Kidney (tissue), 14 donors: ENCODE measurements around the gene GFRA1. TPM values are rescaled to one million over a fixed set of nuclear protein-coding genes. Genes with fewer than 3 reads are reported as not detected.

Experiments
- DNase-seq, 5 donors: peaks; one replicate each; pipeline ENCODE4 v3.0.0-alpha.2; 2013 to 2020
- FAIRE-seq: peaks from 2 replicates; lab custom pipeline; 2012; peaks lifted over from hg19 to GRCh38; lab: Jason Lieb, UNC
- H3K27ac ChIP-seq, 2 donors: one replicate each; pipeline ENCODE4 v1.7.0; 2013; ENCODE audit warnings: low read depth in 2 of 2, low read length in 2 of 2, inconsistent platforms in 1 of 2
- H3K27me3 ChIP-seq: one replicate; pipeline ENCODE4 v1.7.1; 2013; ENCODE audit warnings: low read length, inconsistent platforms; ENCODE audit not compliant: control insufficient read depth, insufficient read depth
- H3K36me3 ChIP-seq, 3 donors: one replicate each; pipeline versions ENCODE4 v1.7.0 to v1.7.1; 2013; ENCODE audit warnings: low read length in 3 of 3, control low read depth in 1 of 3, inconsistent platforms in 1 of 3; ENCODE audit not compliant: insufficient read depth in 3 of 3, control insufficient read depth in 2 of 3
- H3K4me1 ChIP-seq, 3 donors: one replicate each; pipeline versions ENCODE4 v1.7.0 to v1.7.1; 2013; ENCODE audit warnings: low read length in 3 of 3, inconsistent platforms in 1 of 3, low read depth in 1 of 3; ENCODE audit not compliant: control insufficient read depth in 2 of 3, insufficient read depth in 2 of 3
- H3K4me3 ChIP-seq, 3 donors: one replicate each; pipeline versions ENCODE4 v1.7.0 to v1.8.1; 2013; ENCODE audit warnings: low read length in 3 of 3, control low read depth in 1 of 3, inconsistent platforms in 1 of 3
- H3K9ac ChIP-seq, 3 donors: one replicate each; pipeline versions ENCODE4 v1.7.0 to v1.7.1; 2013; ENCODE audit warnings: low read length in 3 of 3, control low read depth in 1 of 3, inconsistent platforms in 1 of 3
- H3K9me3 ChIP-seq, 3 donors: one replicate each; pipeline versions ENCODE4 v1.7.0 to v1.7.1; 2013; ENCODE audit warnings: low read length in 3 of 3, control low read depth in 1 of 3, inconsistent platforms in 1 of 3; ENCODE audit not compliant: control insufficient read depth in 2 of 3, insufficient read depth in 1 of 3
- intact Hi-C: fragments of 100-400 bp; cut with DNase I; formaldehyde crosslinking; loops from one replicate; pipeline ENCODE4 v1.11.1; 2022
- polyA plus RNA-seq: library from polyadenylated mRNA; stranded (reverse); fragments of 350-450 nt; fragmentation: Illumina TruSeq; extraction: RNeasy Lipid Tissue Mini Kit (QIAGEN cat#74804); gene quantifications from one replicate; pipeline ENCODE4 v1.2.3, GENCODE V29; 2014; ENCODE audit warnings: low read depth, low replicate concordance; ENCODE audit not compliant: insufficient read depth
- total RNA-seq: library from RNA; stranded (reverse); fragmentation: NEBNext Ultra II Directional; extraction: Animal tissue kit (Norgen Biotek cat#: 25700); gene quantifications from one replicate; pipeline ENCODE4 v1.2.1, GENCODE V29; 2021
- TF ChIP-seq, protein P1 (sequence below): IDR thresholded peaks from 3 replicates; pipeline ENCODE4 v1.5.1; 2012; ENCODE audit warnings: mild to moderate bottlenecking, moderate library complexity, borderline replicate concordance; ENCODE audit not compliant: insufficient read depth; ENCODE audit errors: extremely low read depth
- donor health status: control.
- donor health status: control.
- donor health status: control.
- donor health status: control.
- donor health status: control.
- donor health status: DM: yes; HTN: yes; CAD: no.
- donor health status: Normal renal cell carcinoma (clear cell type).

The GFRA1 gene
- total and polyA plus RNA-seq, 2 donors from 2014 or later, result 3.0 to 22.3 TPM

GRCh38 chr10:116110736-116111135 is 162.3 kb downstream of the GFRA1 start:
- Histone ChIP-seq H3K36me3 (no peaks in the 10 kb centered on the region), H3K4me1 (no peaks in the 10 kb centered on the region), H3K27ac (no peak overlapping the region), H3K9me3 (no peaks in the 10 kb centered on the region), H3K27me3 (no peaks in the 10 kb centered on the region), H3K4me3 (no peak overlapping the region), H3K9ac (no peak overlapping the region)
- intact Hi-C loops, result no loop called here
- TF ChIP-seq, protein P1, sequence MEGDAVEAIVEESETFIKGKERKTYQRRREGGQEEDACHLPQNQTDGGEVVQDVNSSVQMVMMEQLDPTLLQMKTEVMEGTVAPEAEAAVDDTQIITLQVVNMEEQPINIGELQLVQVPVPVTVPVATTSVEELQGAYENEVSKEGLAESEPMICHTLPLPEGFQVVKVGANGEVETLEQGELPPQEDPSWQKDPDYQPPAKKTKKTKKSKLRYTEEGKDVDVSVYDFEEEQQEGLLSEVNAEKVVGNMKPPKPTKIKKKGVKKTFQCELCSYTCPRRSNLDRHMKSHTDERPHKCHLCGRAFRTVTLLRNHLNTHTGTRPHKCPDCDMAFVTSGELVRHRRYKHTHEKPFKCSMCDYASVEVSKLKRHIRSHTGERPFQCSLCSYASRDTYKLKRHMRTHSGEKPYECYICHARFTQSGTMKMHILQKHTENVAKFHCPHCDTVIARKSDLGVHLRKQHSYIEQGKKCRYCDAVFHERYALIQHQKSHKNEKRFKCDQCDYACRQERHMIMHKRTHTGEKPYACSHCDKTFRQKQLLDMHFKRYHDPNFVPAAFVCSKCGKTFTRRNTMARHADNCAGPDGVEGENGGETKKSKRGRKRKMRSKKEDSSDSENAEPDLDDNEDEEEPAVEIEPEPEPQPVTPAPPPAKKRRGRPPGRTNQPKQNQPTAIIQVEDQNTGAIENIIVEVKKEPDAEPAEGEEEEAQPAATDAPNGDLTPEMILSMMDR, result no peak
- FAIRE-seq (no peak), DNase-seq (no peak)

GRCh38 chr10:116109881-116110280 is 163.1 kb downstream of the GFRA1 start:
- no peaks in the 10 kb centered on the region for H3K4me1 ChIP-seq
- H3K4me3 ChIP-seq, result no peak overlapping the region
- intact Hi-C loops, result no loop called here
- no peak overlapping the region for H3K27ac ChIP-seq
- H3K27me3 ChIP-seq, result no peaks in the 10 kb centered on the region
- no peaks in the 10 kb centered on the region for H3K36me3 ChIP-seq
- no peak overlapping the region for H3K9ac ChIP-seq
- DNase-seq (no peak), FAIRE-seq (no peak)
- TF ChIP-seq, protein P1, result no peak
- H3K9me3 ChIP-seq, result no peaks in the 10 kb centered on the region

- H3K4me1 ChIP-seq, result no peaks in the 10 kb centered on the region
- no peaks in the 10 kb centered on the region for H3K27me3 ChIP-seq
- DNase-seq (no peak), FAIRE-seq (no peak)
- no peak overlapping the region for H3K27ac ChIP-seq
- intact Hi-C loops, result no loop called here
- TF ChIP-seq, protein P1, result no peak
- no peak overlapping the region for H3K4me3 ChIP-seq
- H3K9ac ChIP-seq, result no peak overlapping the region
- no peaks in the 10 kb centered on the region for H3K9me3 ChIP-seq
- H3K36me3 ChIP-seq, result no peaks in the 10 kb centered on the region
Measured at GRCh38 chr10:116109481-116109880, 163.5 kb downstream of the GFRA1 start.

GRCh38 chr10:116108095-116108494 is 164.9 kb downstream of the GFRA1 start:
- TF ChIP-seq, protein P1, result no peak
- DNase-seq (no peak), FAIRE-seq (no peak)
- Histone ChIP-seq H3K36me3 (no peaks in the 10 kb centered on the region), H3K9me3 (no peaks in the 10 kb centered on the region), H3K27me3 (no peaks in the 10 kb centered on the region), H3K27ac (no peak overlapping the region), H3K9ac (no peak overlapping the region), H3K4me3 (no peak overlapping the region), H3K4me1 (no peaks in the 10 kb centered on the region)
- intact Hi-C loops, result no loop called here
